Endothelial cell of umbilical vein (primary cell): ENCODE results near the gene EFEMP1. TPM values are rescaled to one million over a fixed set of nuclear protein-coding genes. Genes with fewer than 3 reads are reported as not detected.

ENCODE experiments used
- BruUV-seq: library from RNA; stranded (reverse); fragments of 400-500 nt; replicated peaks from 2 replicates; lab custom pipeline; 2021; lab: Mats Ljungman, UMichigan
- CTCF ChIA-PET: fragments of 300-600, 350-600 bp; sonication (Branson Sonifier 250); formaldehyde crosslinking; loops from one replicate; lab custom pipeline; 2021; ENCODE audit warnings: antibody characterized with exemption, inconsistent platforms; lab: Charles Lee
- POLR2A ChIA-PET: fragments of 300-600, 350-600 bp; sonication (Branson Sonifier 250); formaldehyde crosslinking; loops from one replicate; lab custom pipeline; 2021; ENCODE audit warnings: antibody characterized with exemption, inconsistent platforms; lab: Charles Lee
- DNase-seq: peaks from one replicate; pipeline ENCODE4 v3.0.0-alpha.2; 2011; ENCODE audit warnings: low read depth, low spot score
- FAIRE-seq: peaks from 2 replicates; lab custom pipeline; 2011; peaks lifted over from hg19 to GRCh38; lab: Jason Lieb, UNC
- H2AFZ ChIP-seq: 2 replicates; pipeline ENCODE4 v1.6.0; 2012; ENCODE audit warnings: low read depth, low read length, control low read depth, inconsistent platforms
- H3K27ac ChIP-seq: 2 replicates; pipeline ENCODE4 v1.5.1; 2011; ENCODE audit warnings: low read depth, mild to moderate bottlenecking, control low read depth, low read length, moderate library complexity; ENCODE audit not compliant: insufficient read depth
- H3K27me3 ChIP-seq, 2 experiments: 2 replicates each; pipeline versions ENCODE4 v1.6.0 to v1.6.1; 2011; ENCODE audit warnings: low read length in 2 of 2, mixed read lengths in 1 of 2; ENCODE audit not compliant: control insufficient read depth in 2 of 2, insufficient read depth in 2 of 2
- H3K36me3 ChIP-seq, 2 experiments: 2 replicates in 1 of 2; 3 replicates in 1 of 2; pipeline ENCODE4 v1.5.1; 2011; ENCODE audit warnings: low read length in 2 of 2, mild to moderate bottlenecking in 1 of 2, moderate library complexity in 1 of 2; ENCODE audit not compliant: control insufficient read depth in 2 of 2, insufficient read depth in 2 of 2; ENCODE audit errors: extremely low read depth in 1 of 2
- H3K4me1 ChIP-seq: 3 replicates; pipeline ENCODE4 v1.5.1; 2011; ENCODE audit warnings: mild to moderate bottlenecking, low read length; ENCODE audit not compliant: control insufficient read depth, insufficient read depth; ENCODE audit errors: extremely low read depth
- H3K4me2 ChIP-seq: 2 replicates; pipeline ENCODE4 v1.6.1; 2011; ENCODE audit warnings: low read length, control low read depth, mixed read lengths; ENCODE audit not compliant: insufficient read depth
- H3K4me3 ChIP-seq, 3 experiments: fragments of 200-600 bp in 1 of 3; sonication (generic), shearing (Covaris generic) in 1 of 3; replicated peaks in 1 of 3; 2 replicates each; pipeline ENCODE4 v1.5.1; 2011 to 2016; ENCODE audit warnings: control low read depth in 3 of 3, low read length in 3 of 3, mild to moderate bottlenecking in 2 of 3, inconsistent platforms in 1 of 3, low read depth in 1 of 3, moderate library complexity in 1 of 3; ENCODE audit not compliant: insufficient read depth in 1 of 3
- H3K79me2 ChIP-seq: 2 replicates; pipeline ENCODE4 v1.6.0; 2012; ENCODE audit warnings: low read length, inconsistent platforms; ENCODE audit not compliant: control insufficient read depth, insufficient read depth
- H3K9ac ChIP-seq: replicated peaks from 2 replicates; pipeline ENCODE3; 2011; ENCODE audit warnings: low read length, control low read depth; ENCODE audit not compliant: insufficient read depth; ENCODE audit errors: extremely low read depth
- H3K9me1 ChIP-seq: replicated peaks from 3 replicates; pipeline ENCODE4 v1.6.0; 2011; ENCODE audit warnings: mild to moderate bottlenecking, low read length; ENCODE audit not compliant: control insufficient read depth, insufficient read depth; ENCODE audit errors: extremely low read depth
- H3K9me3 ChIP-seq: replicated peaks from 2 replicates; pipeline ENCODE4 v1.5.1; 2012; ENCODE audit warnings: low read length, inconsistent platforms; ENCODE audit not compliant: control insufficient read depth, insufficient read depth
- H4K20me1 ChIP-seq: replicated peaks from 2 replicates; pipeline ENCODE3; 2011; ENCODE audit warnings: mild to moderate bottlenecking, low read length; ENCODE audit not compliant: control insufficient read depth, insufficient read depth; ENCODE audit errors: extremely low read depth
- EZH2 ChIP-seq: IDR thresholded peaks from 2 replicates; pipeline ENCODE4 v1.6.1; 2012; ENCODE audit warnings: borderline replicate concordance, low read depth, mild to moderate bottlenecking, moderate library complexity, low read length, inconsistent platforms; ENCODE audit not compliant: severe bottlenecking
- FOS ChIP-seq: IDR thresholded peaks from 2 replicates; pipeline ENCODE4 v1.6.1; 2011; ENCODE audit warnings: mild to moderate bottlenecking, low read length, moderate library complexity, borderline replicate concordance; ENCODE audit not compliant: insufficient read depth
- GATA2 ChIP-seq: IDR thresholded peaks from 2 replicates; pipeline ENCODE4 v1.7.0; 2011; ENCODE audit warnings: low read depth, mild to moderate bottlenecking, moderate library complexity, mixed read lengths, low read length; ENCODE audit not compliant: insufficient read length, insufficient read depth
- JUN ChIP-seq: IDR thresholded peaks from 2 replicates; pipeline ENCODE4 v1.6.1; 2011; ENCODE audit warnings: borderline replicate concordance, low read depth; ENCODE audit not compliant: insufficient read length, insufficient read depth
- MYC ChIP-seq: IDR thresholded peaks from one replicate; pipeline ENCODE4 v1.6.1; 2011; ENCODE audit warnings: mild to moderate bottlenecking, low read depth, low read length
- POLR2A ChIP-seq: IDR thresholded peaks from 2 replicates; pipeline ENCODE4 v1.6.1; 2012; ENCODE audit warnings: low read depth, mild to moderate bottlenecking, control low read depth, low read length
- POLR2AphosphoS5 ChIP-seq: IDR thresholded peaks from 2 replicates; pipeline ENCODE4 v1.6.1; 2012; ENCODE audit warnings: low read depth, mild to moderate bottlenecking, control low read depth, low read length, moderate library complexity; ENCODE audit not compliant: insufficient read depth
- dilution Hi-C: fragments of 300-500 bp; cut with MboI; formaldehyde crosslinking; loops from one replicate; pipeline ENCODE4 v1.15.0; 2019; ENCODE audit warnings: low sequenced_read_pairs; ENCODE audit not compliant: extremely low pct_ligation_motif_present
- intact Hi-C: fragments of 100-400 bp; cut with micrococcal nuclease; formaldehyde crosslinking; loops from one replicate; pipeline ENCODE4 v1.10.0; 2022
- polyA plus RNA-seq, 4 experiments: library from polyadenylated mRNA; depleted of rRNA in 3 of 4; stranded (reverse) in 3 of 4; unstranded in 1 of 4; fragments of >200 nt; gene quantifications; 2 replicates each; pipeline versions ENCODE4 v1.2.1 to v1.2.3, GENCODE V29; 2011 to 2012; ENCODE audit warnings: missing spikeins in 1 of 4
- total RNA-seq: library from RNA; stranded (reverse); gene quantifications from 2 replicates; pipeline ENCODE4 v1.2.3, GENCODE V29; 2021
- TF ChIP-seq, protein P1 (sequence below): IDR thresholded peaks from 2 replicates; pipeline ENCODE4 v1.6.1; 2011; ENCODE audit not compliant: insufficient read depth, insufficient read length
- TF ChIP-seq, protein P2 (sequence below), 2 donors: IDR thresholded peaks; 1 replicate in 1 of 2; 2 replicates in 1 of 2; pipeline ENCODE4 v1.5.1; 2011; ENCODE audit warnings: low read length in 2 of 2, mild to moderate bottlenecking in 2 of 2, moderate library complexity in 2 of 2, control low read depth in 1 of 2, inconsistent platforms in 1 of 2, low read depth in 1 of 2; ENCODE audit not compliant: insufficient read depth in 1 of 2; ENCODE audit errors: extremely low read depth in 1 of 2

The EFEMP1 gene
- total and polyA plus RNA-seq, 2 donors (not counting 3 experiments of a cell fraction or from before 2014, with no cell fraction given), result 2,981 to 11,813 TPM

DNA sequence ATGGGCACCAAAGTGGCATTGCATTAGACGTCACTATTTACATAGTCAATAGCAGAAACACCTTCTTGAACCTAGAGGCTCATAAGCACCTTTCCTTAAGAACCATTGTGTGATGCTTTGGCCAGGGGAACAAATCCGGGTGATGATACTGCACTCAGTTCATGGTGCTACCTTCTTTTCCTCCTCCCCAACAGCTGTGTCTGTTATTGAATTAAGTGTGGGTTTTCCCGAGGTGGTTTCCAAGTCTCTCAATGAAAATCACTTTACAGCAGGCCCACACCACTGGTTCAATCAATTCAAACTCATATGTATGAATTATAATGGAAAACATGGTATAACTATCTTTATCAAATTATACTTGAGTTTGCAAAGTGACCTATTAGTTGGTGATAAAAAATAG lies 9.3 kb upstream of the EFEMP1 start:
- H2AFZ ChIP-seq, result no peak overlapping the region
- ChIA-PET CTCF (interaction anchor here (0.9 to 1.6 kb wide), 4 partner anchors 14 to 198 kb away, joined by 3 to 4 read pairs (median 4); no protein-coding TSS in a partner anchor), POLR2A (no interaction called here)
- no peak overlapping the region for H3K4me2 ChIP-seq
- no TSS peak for BruUV-seq
- no peak for FAIRE-seq
- H3K9me1 ChIP-seq, result no peaks in the 10 kb centered on the region
- TF ChIP-seq FOS, result no peak
- TF ChIP-seq, protein P1, sequence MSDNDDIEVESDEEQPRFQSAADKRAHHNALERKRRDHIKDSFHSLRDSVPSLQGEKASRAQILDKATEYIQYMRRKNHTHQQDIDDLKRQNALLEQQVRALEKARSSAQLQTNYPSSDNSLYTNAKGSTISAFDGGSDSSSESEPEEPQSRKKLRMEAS, result no peak
- no peak for TF ChIP-seq POLR2AphosphoS5
- no peak for TF ChIP-seq POLR2A
- TF ChIP-seq, protein P2, sequence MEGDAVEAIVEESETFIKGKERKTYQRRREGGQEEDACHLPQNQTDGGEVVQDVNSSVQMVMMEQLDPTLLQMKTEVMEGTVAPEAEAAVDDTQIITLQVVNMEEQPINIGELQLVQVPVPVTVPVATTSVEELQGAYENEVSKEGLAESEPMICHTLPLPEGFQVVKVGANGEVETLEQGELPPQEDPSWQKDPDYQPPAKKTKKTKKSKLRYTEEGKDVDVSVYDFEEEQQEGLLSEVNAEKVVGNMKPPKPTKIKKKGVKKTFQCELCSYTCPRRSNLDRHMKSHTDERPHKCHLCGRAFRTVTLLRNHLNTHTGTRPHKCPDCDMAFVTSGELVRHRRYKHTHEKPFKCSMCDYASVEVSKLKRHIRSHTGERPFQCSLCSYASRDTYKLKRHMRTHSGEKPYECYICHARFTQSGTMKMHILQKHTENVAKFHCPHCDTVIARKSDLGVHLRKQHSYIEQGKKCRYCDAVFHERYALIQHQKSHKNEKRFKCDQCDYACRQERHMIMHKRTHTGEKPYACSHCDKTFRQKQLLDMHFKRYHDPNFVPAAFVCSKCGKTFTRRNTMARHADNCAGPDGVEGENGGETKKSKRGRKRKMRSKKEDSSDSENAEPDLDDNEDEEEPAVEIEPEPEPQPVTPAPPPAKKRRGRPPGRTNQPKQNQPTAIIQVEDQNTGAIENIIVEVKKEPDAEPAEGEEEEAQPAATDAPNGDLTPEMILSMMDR (IDR thresholded peaks at IDR 0.05; ENCODE audit: extremely low read depth in 1 of 2, insufficient read depth in 1 of 2, low read depth in 1 of 2, low read length in 2 of 2), result no peak
- no peak for TF ChIP-seq JUN
- no peak for TF ChIP-seq EZH2
- no peak for TF ChIP-seq GATA2
- no peak for TF ChIP-seq MYC
- H3K9me3 ChIP-seq, result no peaks in the 10 kb centered on the region
- no peaks in the 10 kb centered on the region for H4K20me1 ChIP-seq
- no peak overlapping the region for H3K4me3 ChIP-seq
- no peak overlapping the region for H3K9ac ChIP-seq
- H3K36me3 ChIP-seq, result no peaks in the 10 kb centered on the region
- dilution Hi-C loops (no loop called here), intact Hi-C loops (no loop called here)
- H3K4me1 ChIP-seq, result no peaks in the 10 kb centered on the region
- H3K27me3 ChIP-seq, result no peaks in the 10 kb centered on the region
- DNase-seq, result no peak
- H3K79me2 ChIP-seq, result no peaks in the 10 kb centered on the region
- H3K27ac ChIP-seq, result no peak overlapping the region
